Measurements from ENCODE around the gene IFNL2. TPM values are rescaled to one million over a fixed set of nuclear protein-coding genes. Genes with fewer than 3 reads are reported as not detected.
A peak's percentile ranks its signal among the peaks of the same experiment; 100 is the strongest.

IFNL2 gene
- total and polyA plus RNA-seq, 7 donors = not detected

- WGBS, 2 donors = 88 to 96% methylated on average over 4 of the region's 4 CpGs
- H3K27ac ChIP-seq = no peak overlapping the region
- TF ChIP-seq EP300 (IDR thresholded peaks at IDR 0.05) = no peak
- no peak for TF ChIP-seq POLR2AphosphoS5 (IDR thresholded peaks at IDR 0.05)
- no peak for TF ChIP-seq CTCF (IDR thresholded peaks at IDR 0.05)
- peaks cover 0 to 12% (median 9%) of the 10 kb centered on the region in 4 donors for H3K4me1 ChIP-seq
- peaks cover 0 to 14% (median 2%) of the 10 kb centered on the region in 4 donors for H3K36me3 ChIP-seq
- H3K27me3 ChIP-seq = peaks cover 0 to under 1% (median 0%) of the 10 kb centered on the region in 3 donors
- H3K4me3 ChIP-seq = no peak overlapping the region
- no peaks in the 10 kb centered on the region for H3K9me3 ChIP-seq
- no peak for DNase-seq
- intact Hi-C loops (cut with DNase I) = no loop called here
Observed at GRCh38 chr19:39317476-39317875, 49.3 kb downstream of the IFNL2 start.

DNA sequence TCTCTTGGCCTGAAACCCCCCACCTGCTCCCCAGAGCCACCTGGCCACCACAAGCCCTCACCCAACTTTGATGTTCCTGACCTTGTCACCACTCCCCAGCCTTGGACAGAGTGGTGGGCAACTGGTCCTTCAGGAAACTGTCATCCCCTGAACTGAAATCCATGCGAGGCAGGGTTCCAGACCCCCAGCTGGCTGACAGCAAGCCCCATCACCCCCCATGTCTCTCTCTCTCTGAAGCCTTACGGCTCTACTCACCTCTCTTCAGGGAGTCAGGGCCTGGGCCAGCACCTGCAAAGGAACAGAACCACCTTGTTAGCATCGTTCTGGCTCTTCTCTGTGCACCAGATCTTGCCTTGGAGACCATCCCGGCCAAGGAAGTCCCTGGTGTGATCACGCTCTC, 49.9 kb downstream of the IFNL2 start:
- 90 to 92% methylated on average over 5 of the region's 5 CpGs for WGBS, 2 donors
- Histone ChIP-seq H3K27me3 (no peaks in the 10 kb centered on the region), H3K4me1 (peaks cover 0 to 12% (median 9%) of the 10 kb centered on the region in 4 donors), H3K36me3 (peaks cover 0 to 14% (median 2%) of the 10 kb centered on the region in 4 donors), H3K4me3 (no peak overlapping the region), H3K9me3 (no peaks in the 10 kb centered on the region), H3K27ac (no peak overlapping the region)
- TF ChIP-seq CTCF (IDR thresholded peaks at IDR 0.05) = no peak
- no peak for TF ChIP-seq POLR2AphosphoS5 (IDR thresholded peaks at IDR 0.05)
- TF ChIP-seq POLR2A (IDR thresholded peaks at IDR 0.05) = no peak
- TF ChIP-seq EP300 (IDR thresholded peaks at IDR 0.05) = no peak
- no peak for DNase-seq
- intact Hi-C loops (cut with DNase I) = no loop called here

DNA sequence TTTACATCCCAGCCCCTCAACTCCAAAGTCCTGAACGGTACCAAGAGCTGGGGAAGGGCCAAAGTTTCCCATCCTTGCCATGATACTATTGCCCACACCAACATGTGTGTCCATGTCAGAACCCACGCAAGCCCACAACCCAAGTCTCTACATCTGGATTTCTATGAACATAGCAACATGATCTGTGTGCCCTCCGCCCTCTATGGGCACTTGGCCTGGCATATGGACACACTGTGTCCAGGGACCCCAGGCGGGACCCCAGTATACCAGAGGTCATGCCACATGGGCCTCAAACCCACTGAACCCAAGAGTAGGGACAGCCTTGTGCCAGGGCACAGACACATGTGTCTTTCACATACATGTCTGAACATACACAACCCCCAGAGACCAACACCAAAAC, 50.5 kb downstream of the IFNL2 start:
- Histone ChIP-seq H3K4me1 (peaks cover 0 to 12% (median 9%) of the 10 kb centered on the region in 4 donors), H3K4me3 (no peak overlapping the region), H3K36me3 (peaks cover 0 to 13% (median 2%) of the 10 kb centered on the region in 4 donors), H3K27ac (no peak overlapping the region), H3K9me3 (no peaks in the 10 kb centered on the region), H3K27me3 (no peaks in the 10 kb centered on the region)
- 90 to 92% methylated on average over 4 of the region's 4 CpGs for WGBS, 2 donors
- intact Hi-C loops (cut with DNase I) = no loop called here
- TF ChIP-seq POLR2A (IDR thresholded peaks at IDR 0.05) (no peak), CTCF (IDR thresholded peaks at IDR 0.05) (no peak), EP300 (IDR thresholded peaks at IDR 0.05) (no peak), POLR2AphosphoS5 (IDR thresholded peaks at IDR 0.05) (no peak)
- DNase-seq = no peak

- TF ChIP-seq EP300 (IDR thresholded peaks at IDR 0.05) (no peak), POLR2AphosphoS5 (IDR thresholded peaks at IDR 0.05) (no peak), CTCF (IDR thresholded peaks at IDR 0.05) (no peak), POLR2A (IDR thresholded peaks at IDR 0.05) (no peak)
- Histone ChIP-seq H3K27me3 (no peaks in the 10 kb centered on the region), H3K27ac (no peak overlapping the region), H3K9me3 (no peaks in the 10 kb centered on the region), H3K36me3 (peaks cover 0 to 7% (median 0%) of the 10 kb centered on the region in 4 donors), H3K4me3 (peak overlapping the region in 1 of 4 donors; percentile 72), H3K4me1 (peaks cover 0 to 12% (median 9%) of the 10 kb centered on the region in 4 donors)
- WGBS, 2 donors = 70 to 77% methylated on average over 5 of the region's 5 CpGs
- DNase-seq = no peak
- intact Hi-C loops (cut with DNase I) = no loop called here
Observed at GRCh38 chr19:39319098-39319891, 51.1 kb downstream of the IFNL2 start.

Other genes with a start within 250 kb of the IFNL2 start
- gene FBXO27, start 235.8 kb upstream of the IFNL2 start, total RNA-seq = 10 to 100 TPM in 1 of 4 donors, 1 to 10 TPM in 3; 3.0 to 17.7 (median 3.7) TPM
- 1 to 10 TPM in 2 of 3 donors, under 1 TPM in 1; 0.23 to 1.3 (median 1.2) TPM for gene FBXO27, start 235.8 kb upstream of the IFNL2 start, polyA plus RNA-seq
- not detected for gene ACP7, start 184.0 kb upstream of the IFNL2 start, total RNA-seq
- gene ACP7, start 184.0 kb upstream of the IFNL2 start, polyA plus RNA-seq = not detected
- 10 to 100 TPM in 2 of 4 donors, 1 to 10 TPM in 2; 6.2 to 27.1 (median 9.3) TPM for gene PAK4, start 142.6 kb upstream of the IFNL2 start, total RNA-seq
- gene PAK4, start 142.6 kb upstream of the IFNL2 start, polyA plus RNA-seq = 10 to 100 TPM; 42.1 to 62.0 (median 45.0) TPM
- gene NCCRP1, start 71.4 kb upstream of the IFNL2 start, total RNA-seq = under 1 TPM in 1 of 4 donors, not detected in 3; 0.41 TPM
- under 1 TPM in 2 of 3 donors, not detected in 1; 0.52 to 0.60 TPM for gene NCCRP1, start 71.4 kb upstream of the IFNL2 start, polyA plus RNA-seq
- not detected for gene SYCN, start 64.1 kb upstream of the IFNL2 start, total RNA-seq
- gene SYCN, start 64.1 kb upstream of the IFNL2 start, polyA plus RNA-seq = not detected
- gene IFNL3, start 23.4 kb upstream of the IFNL2 start, total RNA-seq = not detected
- under 1 TPM in 1 of 3 donors, not detected in 2; 0.22 TPM for gene IFNL3, start 23.4 kb upstream of the IFNL2 start, polyA plus RNA-seq
- gene IFNL4, start 19.5 kb upstream of the IFNL2 start, total RNA-seq = not detected
- not detected for gene IFNL4, start 19.5 kb upstream of the IFNL2 start, polyA plus RNA-seq
- not detected for gene IFNL1, start 28.0 kb downstream of the IFNL2 start, total RNA-seq
- gene IFNL1, start 28.0 kb downstream of the IFNL2 start, polyA plus RNA-seq = under 1 TPM in 1 of 3 donors, not detected in 2; 0.09 TPM
- 1 to 10 TPM in 3 of 4 donors, under 1 TPM in 1; 0.82 to 1.8 (median 1.2) TPM for gene LRFN1, start 52.5 kb downstream of the IFNL2 start, total RNA-seq
- gene LRFN1, start 52.5 kb downstream of the IFNL2 start, polyA plus RNA-seq = 1 to 10 TPM in 1 of 3 donors, under 1 TPM in 2; under 0.01 to 1.0 (median 0.23) TPM
- 10 to 100 TPM in 1 of 4 donors, 1 to 10 TPM in 3; 5.3 to 23.1 (median 8.6) TPM for gene GMFG, start 67.6 kb downstream of the IFNL2 start, total RNA-seq
- gene GMFG, start 67.6 kb downstream of the IFNL2 start, polyA plus RNA-seq = 10 to 100 TPM; 37.2 to 98.6 (median 56.5) TPM
- 10 to 100 TPM; 37.8 to 83.6 (median 65.4) TPM for gene SAMD4B, start 74.0 kb downstream of the IFNL2 start, total RNA-seq
- 10 to 100 TPM; 28.4 to 79.4 (median 38.4) TPM for gene SAMD4B, start 74.0 kb downstream of the IFNL2 start, polyA plus RNA-seq
- 10 to 100 TPM; 37.5 to 51.8 (median 43.5) TPM for gene PAF1, start 122.7 kb downstream of the IFNL2 start, total RNA-seq
- gene PAF1, start 122.7 kb downstream of the IFNL2 start, polyA plus RNA-seq = 10 to 100 TPM; 28.2 to 40.5 (median 37.2) TPM
- 10 to 100 TPM; 25.2 to 44.6 (median 33.7) TPM for gene MED29, start 123.0 kb downstream of the IFNL2 start, total RNA-seq
- gene MED29, start 123.0 kb downstream of the IFNL2 start, polyA plus RNA-seq = 10 to 100 TPM; 22.8 to 33.5 (median 31.0) TPM
- gene ZFP36, start 138.5 kb downstream of the IFNL2 start, total RNA-seq = 100 to 1,000 TPM in 3 of 4 donors, 10 to 100 TPM in 1; 78.1 to 320 (median 190) TPM
- gene ZFP36, start 138.5 kb downstream of the IFNL2 start, polyA plus RNA-seq = 100 to 1,000 TPM; 112 to 298 (median 228) TPM
- gene PLEKHG2, start 144.3 kb downstream of the IFNL2 start, total RNA-seq = 10 to 100 TPM in 3 of 4 donors, 1 to 10 TPM in 1; 8.2 to 28.8 (median 12.5) TPM
- 10 to 100 TPM in 1 of 3 donors, under 1 TPM in 2; 0.60 to 14.9 (median 0.69) TPM for gene PLEKHG2, start 144.3 kb downstream of the IFNL2 start, polyA plus RNA-seq
- 1,000 to 10,000 TPM; 1,648 to 4,043 (median 3,423) TPM for gene RPS16, start 167.6 kb downstream of the IFNL2 start, total RNA-seq
- 1,000 to 10,000 TPM; 2,119 to 4,564 (median 2,918) TPM for gene RPS16, start 167.6 kb downstream of the IFNL2 start, polyA plus RNA-seq
- gene SUPT5H, start 177.2 kb downstream of the IFNL2 start, total RNA-seq = 100 to 1,000 TPM in 2 of 4 donors, 10 to 100 TPM in 2; 72.1 to 104 (median 89.1) TPM
- gene SUPT5H, start 177.2 kb downstream of the IFNL2 start, polyA plus RNA-seq = 100 to 1,000 TPM in 1 of 3 donors, 10 to 100 TPM in 2; 52.3 to 112 (median 67.5) TPM
- 10 to 100 TPM; 42.1 to 54.4 (median 46.8) TPM for gene TIMM50, start 212.4 kb downstream of the IFNL2 start, total RNA-seq
- 10 to 100 TPM; 26.4 to 54.9 (median 37.9) TPM for gene TIMM50, start 212.4 kb downstream of the IFNL2 start, polyA plus RNA-seq
- under 1 TPM in 1 of 4 donors, not detected in 3; 0.36 TPM for gene DLL3, start 230.6 kb downstream of the IFNL2 start, total RNA-seq
- under 1 TPM in 1 of 3 donors, not detected in 2; 0.17 TPM for gene DLL3, start 230.6 kb downstream of the IFNL2 start, polyA plus RNA-seq
- not detected for gene SELENOV, start 246.7 kb downstream of the IFNL2 start, total RNA-seq
- not detected for gene SELENOV, start 246.7 kb downstream of the IFNL2 start, polyA plus RNA-seq